ENCODE results near the gene SNX27.
A peak's percentile ranks its signal among the peaks of the same experiment; 100 is the strongest.

GRCh38 chr1:151680826-151681225, 69.0 kb downstream of the SNX27 start:
- no peak for TF ChIP-seq CTCF (IDR thresholded peaks at IDR 0.05 in 2 of 3, conservative IDR thresholded peaks at IDR 0.05 in 1 of 3; ENCODE audit: borderline replicate concordance in 1 of 3, insufficient read depth in 1 of 3, low read depth in 2 of 3, low read length in 2 of 3)
- no peak for TF ChIP-seq YY1 (IDR thresholded peaks at IDR 0.05; ENCODE audit: extremely low read depth, insufficient replicate concordance, low read depth, low read length)
- peak; percentile 60 for TF ChIP-seq POLR2AphosphoS5 (IDR thresholded peaks at IDR 0.05; ENCODE audit: low read depth, low read length)
- TF ChIP-seq EZH2 (IDR thresholded peaks at IDR 0.05), result no peak
- peak; percentile 68; the same call in 1 of the 2 replicates for TF ChIP-seq SRF (IDR thresholded peaks at IDR 0.05; ENCODE audit: low read depth)
- TF ChIP-seq ZNF274 (IDR thresholded peaks at IDR 0.05; ENCODE audit: low read depth, low read length), result no peak
- TF ChIP-seq POLR2A (IDR thresholded peaks at IDR 0.05; ENCODE audit: borderline replicate concordance, extremely low read depth, insufficient read depth, insufficient read length), result no peak
- peak; percentile 43; the same call in 1 of the 2 replicates for TF ChIP-seq MAX (IDR thresholded peaks at IDR 0.05)
- TF ChIP-seq ELF1 (IDR thresholded peaks at IDR 0.05; ENCODE audit: borderline replicate concordance, low read depth), result no peak
- 0 out of 2 replicates have a peak, but pooled peaks have one; percentile 36 for TF ChIP-seq CEBPB (IDR thresholded peaks at IDR 0.05; ENCODE audit: low read depth)
- TF ChIP-seq ZBTB33 (IDR thresholded peaks at IDR 0.05; ENCODE audit: extremely low read depth, insufficient replicate concordance, low read length), result no peak
- no peak for TF ChIP-seq REST (IDR thresholded peaks at IDR 0.05; ENCODE audit: low read depth)

All from HCT116 (cell line).